Heart right ventricle (tissue), 16 donors: ENCODE measurements around the gene DNAJC30. TPM values are rescaled to one million over a fixed set of nuclear protein-coding genes. Genes with fewer than 3 reads are reported as not detected.

Source experiments
- ATAC-seq, 8 donors: fragments of 200-7000 bp; cut with Tn5 transposase; one replicate each; pipeline ENCODE4 v1.9.1; 2020; ENCODE audit warnings: mild to moderate bottlenecking in 8 of 8, moderate library complexity in 8 of 8, moderate number of reproducible peaks in 1 of 8
- DNase-seq, 2 donors: peaks; one replicate each; pipeline ENCODE4 v3.0.0-alpha.2; 2020
- H3K27ac ChIP-seq, 10 donors: fragments of 200-600 bp; sonication (generic) in 2 of 10; one replicate each; pipeline versions ENCODE4 v1.5.0 to v1.8.0; 2020 to 2022; ENCODE audit warnings: mild to moderate bottlenecking in 3 of 10
- H3K27me3 ChIP-seq, 7 donors: fragments of 200-600 bp; one replicate each; pipeline ENCODE4 v1.8.0; 2021 to 2022; ENCODE audit warnings: mild to moderate bottlenecking in 2 of 7
- H3K36me3 ChIP-seq, 9 donors: fragments of 200-600 bp; sonication (generic) in 1 of 9; one replicate each; pipeline versions ENCODE4 v1.5.0 to v1.8.0; 2020 to 2022; ENCODE audit warnings: mild to moderate bottlenecking in 2 of 9
- H3K4me1 ChIP-seq, 9 donors: fragments of 200-600 bp; sonication (generic) in 1 of 9; one replicate each; pipeline versions ENCODE4 v1.5.0 to v1.8.0; 2020 to 2022; ENCODE audit warnings: mild to moderate bottlenecking in 4 of 9
- H3K4me3 ChIP-seq, 10 donors: fragments of 200-600 bp; sonication (generic) in 2 of 10; one replicate each; pipeline versions ENCODE4 v1.5.0 to v1.8.0; 2020 to 2022; ENCODE audit warnings: mild to moderate bottlenecking in 7 of 10, moderate library complexity in 2 of 10
- H3K9me3 ChIP-seq, 11 donors: fragments of 200-600 bp in 10 of 11; sonication (generic) in 2 of 11; one replicate each; pipeline versions ENCODE4 v1.5.0 to v1.8.0; 2013 to 2022; ENCODE audit warnings: mild to moderate bottlenecking in 2 of 11, control low read depth in 1 of 11, moderate library complexity in 1 of 11
- WGBS, 2 donors: extraction: QIAGEN DNeasy Blood & Tissue Kit; methylation state at CpG; one replicate each; pipeline ENCODE4 v1.1.7; 2013; ENCODE audit warnings: inconsistent platforms in 1 of 2; 5-methylcytosine and 5-hydroxymethylcytosine counted together
- intact Hi-C, 10 donors: fragments of 100-400 bp; cut with DNase I; formaldehyde crosslinking; loops; one replicate each; pipeline versions ENCODE4 v1.11.1 to v1.14.2; 2022
- polyA plus RNA-seq, 2 donors: library from polyadenylated mRNA; stranded (reverse); fragments of 200-250 nt; gene quantifications; one replicate each; pipeline ENCODE4 v1.2.3, GENCODE V29; 2013
- total RNA-seq, 10 donors: library from RNA; stranded (reverse); fragmentation: NEBNext Ultra II Directional in 3 of 10; extraction: Animal tissue kit (Norgen Biotek cat#: 25700) in 3 of 10; gene quantifications; one replicate each; pipeline versions ENCODE4 v1.2.1 to v1.2.4, GENCODE V29; 2021 to 2023
- TF ChIP-seq, protein P1 (sequence below), 9 donors: fragments of 200-600 bp; sonication (generic) in 2 of 9; IDR thresholded peaks; one replicate each; pipeline versions ENCODE4 v1.5.0 to v1.8.0; 2021 to 2022; ENCODE audit warnings: antibody characterized with exemption in 9 of 9, mild to moderate bottlenecking in 5 of 9, moderate library complexity in 1 of 9
- donor health status: Arrhythmogenic right ventricular cardiomyopathy.
- donor health status: ischemic (EF 13 %, LVEDD 7.1; RV severe dilation, severe dysfunction).
- donor health status: healthy with polysubstance abuse.
- donor health status: DM: no; HTN: yes; CAD: no.
- donor health status: DM: no; HTN: no; CAD: no.
- donor health status: ischemic (EF 25% LVEDD 6.9; RV normal size, moderate dysfunction).
- donor health status: ischemic (EF 25% LVEDD 5.7; RV mildly dilated, moderate dysfunction).
- donor health status: healthy.
- donor health status: DM: yes; HTN: yes; CAD: no.
- donor health status: Ischemic cardiomyopathy.
- donor health status: ischemic (EF 35%, LVEDD 5.7; RV mildly dilated, moderate dysfunction).
- donor health status: nonischemic (EF 11% LVEDD 7.7; RV severe dilation, severe dysfunction).
- donor health status: DM: yes; HTN: yes; CAD: no.
- donor health status: PGD.
- donor health status: ischemic (EF 29% LVEDD 5.4; RV normal size, mild dysfunction).
- donor health status: nonischemic (EF 23%, LVEDD 6.1; RV moderate dilation, normal function).

DNAJC30 gene
- total and polyA plus RNA-seq, 12 donors = 9.1 to 20.8 (median 15.4) TPM

DNA sequence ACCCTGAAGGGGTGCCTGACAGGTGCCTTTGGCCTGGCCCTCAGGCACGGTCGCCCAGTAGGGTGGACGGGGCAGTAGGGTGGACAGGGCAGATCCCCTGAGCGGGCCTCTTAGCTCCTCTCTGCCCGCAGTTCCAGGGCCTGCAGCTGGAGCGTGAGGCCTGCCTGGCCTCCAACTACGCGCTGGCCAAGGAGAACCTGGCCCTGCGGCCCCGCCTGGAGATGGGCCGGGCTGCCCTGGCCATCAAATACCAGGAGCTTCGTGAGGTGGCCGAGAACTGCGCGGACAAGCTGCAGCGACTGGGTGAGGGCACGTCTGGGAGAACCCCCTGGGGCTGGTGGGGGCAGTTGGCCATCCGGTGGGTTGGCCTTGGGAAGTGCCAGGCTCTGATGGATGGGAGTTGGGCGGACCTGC lies 14.0 kb downstream of the DNAJC30 start:
- 86 to 88% methylated on average over 19 of the region's 19 CpGs for WGBS, 2 donors

DNA sequence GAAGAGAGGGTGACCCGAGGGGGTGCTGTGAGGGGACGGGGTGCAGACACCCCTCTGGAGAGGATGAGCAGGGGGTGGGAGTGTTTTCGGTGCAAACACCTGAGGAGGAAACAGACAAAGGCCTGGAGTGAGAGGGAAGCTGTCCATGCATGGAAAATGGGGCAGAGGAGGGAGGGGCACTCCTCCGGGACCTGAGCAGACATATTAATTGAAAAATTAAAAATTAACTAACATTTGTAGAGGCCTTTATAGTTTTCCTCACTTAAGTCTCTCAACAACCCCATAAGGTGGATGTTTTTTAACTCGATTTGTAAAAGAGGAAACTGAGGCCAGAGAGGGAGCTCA lies 14.4 kb downstream of the DNAJC30 start:
- 34 to 35% methylated on average over 5 of the region's 5 CpGs for WGBS, 2 donors
- Histone ChIP-seq H3K27me3 (peaks cover 0 to 52% (median 0%) of the 10 kb centered on the region in 7 donors), H3K27ac (no peak overlapping the region), H3K4me1 (peaks cover 0 to 15% (median 10%) of the 10 kb centered on the region in 9 donors), H3K36me3 (no peaks in the 10 kb centered on the region), H3K9me3 (no peaks in the 10 kb centered on the region), H3K4me3 (peak overlapping the region in 8 of 10 donors; percentile 53 to 93 (median 60))
- DNase-seq (no peak), ATAC-seq (no peak)
- intact Hi-C loops = loop anchor here in 6 of 10 donors (5.0 to 10.0 kb wide), 3 partner anchors 56 to 64 kb away; no protein-coding TSS in a partner anchor
- TF ChIP-seq, protein P1, sequence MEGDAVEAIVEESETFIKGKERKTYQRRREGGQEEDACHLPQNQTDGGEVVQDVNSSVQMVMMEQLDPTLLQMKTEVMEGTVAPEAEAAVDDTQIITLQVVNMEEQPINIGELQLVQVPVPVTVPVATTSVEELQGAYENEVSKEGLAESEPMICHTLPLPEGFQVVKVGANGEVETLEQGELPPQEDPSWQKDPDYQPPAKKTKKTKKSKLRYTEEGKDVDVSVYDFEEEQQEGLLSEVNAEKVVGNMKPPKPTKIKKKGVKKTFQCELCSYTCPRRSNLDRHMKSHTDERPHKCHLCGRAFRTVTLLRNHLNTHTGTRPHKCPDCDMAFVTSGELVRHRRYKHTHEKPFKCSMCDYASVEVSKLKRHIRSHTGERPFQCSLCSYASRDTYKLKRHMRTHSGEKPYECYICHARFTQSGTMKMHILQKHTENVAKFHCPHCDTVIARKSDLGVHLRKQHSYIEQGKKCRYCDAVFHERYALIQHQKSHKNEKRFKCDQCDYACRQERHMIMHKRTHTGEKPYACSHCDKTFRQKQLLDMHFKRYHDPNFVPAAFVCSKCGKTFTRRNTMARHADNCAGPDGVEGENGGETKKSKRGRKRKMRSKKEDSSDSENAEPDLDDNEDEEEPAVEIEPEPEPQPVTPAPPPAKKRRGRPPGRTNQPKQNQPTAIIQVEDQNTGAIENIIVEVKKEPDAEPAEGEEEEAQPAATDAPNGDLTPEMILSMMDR (IDR thresholded peaks at IDR 0.05) = no peak

More for the DNA sequence above, 14.0 kb downstream of the DNAJC30 start:
- intact Hi-C loops = loop anchor here in 6 of 10 donors (5.0 to 10.0 kb wide), 3 partner anchors 56 to 64 kb away; no protein-coding TSS in a partner anchor
- peaks cover 0 to 52% (median 0%) of the 10 kb centered on the region in 7 donors for H3K27me3 ChIP-seq
- no peak for DNase-seq
- H3K9me3 ChIP-seq = no peaks in the 10 kb centered on the region
- ATAC-seq = no peak
- peaks cover 0 to 15% (median 10%) of the 10 kb centered on the region in 9 donors for H3K4me1 ChIP-seq
- TF ChIP-seq, protein P1 (IDR thresholded peaks at IDR 0.05) = no peak
- H3K27ac ChIP-seq = no peak overlapping the region
- H3K4me3 ChIP-seq = peak overlapping the region in 1 of 10 donors; percentile 69
- no peaks in the 10 kb centered on the region for H3K36me3 ChIP-seq

DNA sequence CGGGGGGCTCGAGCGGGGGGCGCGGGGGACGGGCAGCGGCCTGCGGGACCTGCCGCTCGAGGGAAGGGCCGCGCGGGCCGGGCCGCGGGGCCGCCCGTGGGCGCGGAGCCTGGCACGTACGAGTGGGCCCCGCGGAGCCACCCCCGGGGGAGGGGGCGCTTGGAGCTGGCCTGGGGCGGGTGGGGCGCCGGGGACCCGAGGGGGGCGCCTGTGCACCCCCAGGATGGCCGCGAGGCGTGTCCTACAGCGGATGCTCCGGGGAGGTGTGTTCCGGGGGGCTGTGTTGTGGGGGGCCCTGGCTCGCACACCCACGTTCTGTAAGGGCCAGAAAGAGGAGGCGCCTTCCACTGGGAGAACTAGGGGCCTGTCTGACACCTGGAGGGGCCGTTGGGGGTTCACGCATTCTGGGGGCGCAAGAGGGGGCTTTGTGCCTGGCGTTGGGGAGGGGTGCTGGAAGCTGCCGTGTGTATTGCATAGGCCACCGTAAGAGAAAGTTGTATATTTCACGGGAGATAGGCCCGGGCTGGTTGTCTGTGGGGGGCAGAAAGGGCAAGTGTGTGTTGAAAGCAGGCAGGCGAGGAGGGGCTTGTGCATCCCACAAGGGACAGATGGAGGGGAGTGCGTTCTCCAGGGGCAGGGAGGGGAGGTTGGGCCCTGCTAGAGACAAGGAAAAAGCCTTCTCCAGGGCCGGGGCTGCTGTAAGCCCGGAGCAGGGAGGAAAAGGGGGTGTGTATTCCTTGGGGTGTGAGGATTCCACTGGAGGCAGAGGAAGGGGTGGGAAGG lies 15.0 kb downstream of the DNAJC30 start:
- Histone ChIP-seq H3K27me3 (peaks cover 0 to 52% (median 0%) of the 10 kb centered on the region in 7 donors), H3K9me3 (peaks cover 0 to 4% (median under 1%) of the 10 kb centered on the region in 11 donors), H3K4me1 (peaks cover 0 to 15% (median 10%) of the 10 kb centered on the region in 9 donors), H3K4me3 (peak overlapping the region; percentile 53 to 93 (median 60)), H3K36me3 (no peaks in the 10 kb centered on the region), H3K27ac (peak overlapping the region in 1 of 10 donors; percentile 34)
- peak in 1 of 8 donors; percentile 2 for ATAC-seq
- TF ChIP-seq, protein P1 (IDR thresholded peaks at IDR 0.05) = no peak
- intact Hi-C loops = loop anchor here in 6 of 10 donors (5.0 to 10.0 kb wide), 3 partner anchors 57 to 63 kb away; no protein-coding TSS in a partner anchor
- WGBS, 2 donors = 2 to 3% methylated on average over 26 to 51 of the region's 52 CpGs
- DNase-seq = peak in 1 of 2 donors; percentile 21

DNA sequence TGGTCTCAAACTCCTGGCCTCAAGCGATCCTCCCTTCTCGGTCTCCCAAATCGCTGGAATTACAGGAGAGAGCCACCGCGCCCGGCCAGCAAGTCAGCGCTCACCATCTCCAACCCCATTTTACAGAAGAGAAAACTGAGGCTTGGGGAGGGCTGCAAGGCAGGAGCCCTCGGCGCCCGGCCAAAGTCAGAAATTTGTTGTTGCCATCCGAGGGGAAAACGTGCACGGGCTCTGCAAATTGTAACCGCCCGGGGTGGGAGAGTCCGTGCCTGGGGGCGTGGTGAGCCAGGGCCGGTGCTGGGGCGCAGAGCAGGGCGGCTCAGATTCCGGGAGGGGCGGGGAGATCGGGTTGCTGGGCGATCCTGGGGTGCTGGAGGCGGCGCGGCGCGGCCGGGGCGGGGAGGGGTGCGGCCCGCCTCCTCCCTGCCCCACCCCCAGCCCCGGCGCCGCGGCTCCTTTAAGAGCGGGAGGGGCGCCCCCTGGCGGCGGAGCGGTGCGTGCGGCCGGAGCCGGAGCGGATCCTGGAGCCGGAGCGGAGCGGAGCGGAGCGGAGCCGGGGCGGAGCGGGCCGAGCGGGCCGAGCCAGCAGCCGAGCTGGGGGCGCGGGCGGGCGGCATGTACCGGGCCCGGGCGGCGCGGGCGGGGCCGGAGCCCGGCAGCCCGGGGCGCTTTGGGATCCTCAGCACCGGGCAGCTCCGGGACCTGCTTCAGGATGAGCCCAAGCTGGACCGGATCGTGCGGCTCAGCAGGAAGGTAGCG lies 15.7 kb downstream of the DNAJC30 start, which contains the start of gene VPS37D:
VPS37D (plus strand) TSS at position 488 of the 759 bp plus-strand sequence; CDS start at position 616, 128 bp downstream.
- 3 to 4% methylated on average over 41 to 79 of the region's 79 CpGs for WGBS, 2 donors
- intact Hi-C loops = loop anchor here in 7 of 10 donors (1.0 to 10.0 kb wide), 4 partner anchors 57 to 63 kb away; no protein-coding TSS in a partner anchor

More for the DNA sequence above, 15.7 kb downstream of the DNAJC30 start, which contains the start of gene VPS37D:
- Histone ChIP-seq H3K27me3 (peaks cover 0 to 58% (median 0%) of the 10 kb centered on the region in 7 donors), H3K36me3 (no peaks in the 10 kb centered on the region), H3K27ac (peak within 1 kb of the TSS in 1 of 10 donors; percentile 34), H3K4me3 (peak within 1 kb of the TSS; percentile 53 to 93 (median 60)), H3K9me3 (peaks cover 0 to 12% (median 3%) of the 10 kb centered on the region in 11 donors), H3K4me1 (peaks cover 0 to 15% (median 10%) of the 10 kb centered on the region in 9 donors)
- TF ChIP-seq, protein P1 (IDR thresholded peaks at IDR 0.05) = peak; percentile 58 to 96 (median 78)
- DNase-seq = peak; percentile 87 to 95
- ATAC-seq = peak; percentile 88 to 97 (median 95)
